GM18519 (cell line): ENCODE data around the gene C2orf76.

ENCODE experiments used
- ATAC-seq: cut with Tn5 transposase; IDR thresholded peaks from one replicate; pipeline ENCODE4 v1.9.1; 2021; ENCODE audit warnings: mild to moderate bottlenecking, moderate library complexity; ENCODE audit not compliant: unreplicated experiment, low FRiP score

C2orf76 gene

DNA sequence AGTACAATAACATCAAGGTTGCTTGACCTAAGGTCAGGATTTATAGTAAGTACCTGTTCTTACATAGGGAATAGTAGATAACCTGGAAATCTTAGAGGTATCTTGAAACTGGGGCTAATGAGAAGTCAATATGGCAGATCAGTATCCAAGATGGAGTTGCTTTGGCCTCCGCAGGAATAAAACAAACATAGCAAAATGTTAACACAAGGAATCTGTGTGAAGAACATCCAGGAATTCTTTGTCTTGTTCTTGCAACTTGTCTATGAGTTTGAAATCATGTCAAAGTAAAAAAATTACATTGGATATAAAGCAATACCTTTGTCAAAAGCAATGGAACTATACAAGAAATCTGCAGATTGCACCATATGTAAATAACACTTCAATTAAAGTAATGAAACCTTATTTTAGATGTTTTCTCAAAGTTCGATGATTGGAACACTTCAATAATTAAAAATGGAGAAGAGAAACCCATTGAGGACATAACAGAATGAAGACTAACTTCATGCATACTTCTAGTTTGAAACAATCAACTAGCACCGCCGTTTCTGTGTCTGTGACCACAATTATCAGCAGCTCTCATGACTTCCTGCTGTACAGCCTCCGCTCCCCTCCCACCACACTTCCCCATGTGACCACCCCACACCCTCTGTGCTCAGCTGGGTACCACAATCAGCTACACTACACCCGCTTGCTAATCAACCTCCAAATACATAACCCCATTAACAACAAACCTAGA is 27.6 kb downstream of the C2orf76 start:
- peak; percentile 98 for ATAC-seq

DNA sequence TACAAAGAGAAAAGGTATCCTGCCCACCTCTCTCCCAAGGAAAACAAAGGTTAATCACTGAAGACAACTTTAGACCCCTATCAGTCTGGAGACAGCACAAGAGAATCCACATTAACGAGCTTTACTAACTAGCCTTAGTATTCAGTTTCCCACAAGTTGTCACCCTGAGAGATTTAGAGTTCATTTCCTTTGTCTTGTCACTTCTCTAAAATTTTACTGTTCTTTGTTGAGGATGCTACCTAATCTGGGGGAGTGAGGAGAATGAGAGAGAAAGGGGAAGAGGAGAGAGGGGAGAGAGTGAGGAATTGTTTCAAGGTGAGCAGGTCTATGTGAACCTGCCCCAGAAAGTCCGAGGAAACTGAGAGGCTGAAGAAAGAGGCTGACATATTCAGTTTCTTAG is 28.4 kb downstream of the C2orf76 start:
- ATAC-seq = no peak

DNA sequence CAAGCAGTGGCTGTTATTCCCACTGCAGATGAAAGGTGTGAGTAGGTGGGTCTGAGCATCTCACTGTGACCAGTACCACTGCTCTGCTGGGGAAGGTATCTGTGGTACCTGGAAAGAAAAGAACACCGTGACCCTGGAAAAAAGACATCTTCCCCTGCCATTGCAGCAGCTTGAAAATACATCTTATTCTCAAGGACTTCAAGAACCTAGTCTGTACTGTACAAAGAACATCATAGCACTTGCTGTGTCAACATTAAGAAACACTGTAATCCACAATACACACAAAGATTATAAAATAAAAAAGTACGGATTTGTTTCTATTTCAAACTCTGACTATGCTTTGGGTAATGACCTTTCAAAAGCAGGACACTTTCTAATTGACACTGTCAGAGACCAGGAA is 28.9 kb downstream of the C2orf76 start:
- ATAC-seq = no peak

DNA sequence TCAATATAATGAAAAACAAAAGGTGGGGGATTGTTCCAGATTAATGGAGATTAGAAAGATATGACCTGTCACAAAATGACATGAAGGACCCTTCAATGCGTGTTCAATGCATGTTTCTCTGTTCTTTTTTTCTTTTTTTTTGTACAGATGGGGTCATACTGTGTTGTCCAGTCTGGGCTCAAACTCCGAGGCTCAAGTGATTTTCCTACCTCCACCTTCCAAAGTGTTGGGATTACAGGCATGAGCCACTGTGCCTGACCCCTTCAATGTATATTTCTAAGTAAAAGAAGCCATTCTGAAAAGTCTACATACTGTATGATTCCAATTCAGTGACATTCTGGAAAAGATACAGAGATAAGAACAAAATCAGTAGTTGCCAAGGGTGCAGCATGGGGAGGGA is 32.8 kb downstream of the C2orf76 start:
- no peak for ATAC-seq

DNA sequence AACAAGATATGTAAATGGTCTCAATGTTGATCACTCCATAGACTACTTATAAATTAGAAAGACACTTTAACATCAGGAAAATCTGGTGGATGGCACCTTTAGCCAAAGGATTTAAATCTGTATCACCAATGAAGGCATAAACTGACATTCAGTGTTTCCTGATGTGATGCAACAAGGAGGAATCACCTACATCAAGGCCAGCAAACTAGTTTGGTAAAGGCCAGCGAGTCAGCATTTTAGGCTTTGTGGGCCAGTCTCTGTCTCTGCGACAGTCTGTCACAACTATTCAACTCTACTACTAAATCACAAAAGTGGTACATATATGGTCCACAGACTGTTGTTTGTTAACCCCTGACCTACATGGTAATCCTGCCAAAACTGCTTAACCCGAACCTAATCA is 33.3 kb downstream of the C2orf76 start:
- ATAC-seq = no peak

DNA sequence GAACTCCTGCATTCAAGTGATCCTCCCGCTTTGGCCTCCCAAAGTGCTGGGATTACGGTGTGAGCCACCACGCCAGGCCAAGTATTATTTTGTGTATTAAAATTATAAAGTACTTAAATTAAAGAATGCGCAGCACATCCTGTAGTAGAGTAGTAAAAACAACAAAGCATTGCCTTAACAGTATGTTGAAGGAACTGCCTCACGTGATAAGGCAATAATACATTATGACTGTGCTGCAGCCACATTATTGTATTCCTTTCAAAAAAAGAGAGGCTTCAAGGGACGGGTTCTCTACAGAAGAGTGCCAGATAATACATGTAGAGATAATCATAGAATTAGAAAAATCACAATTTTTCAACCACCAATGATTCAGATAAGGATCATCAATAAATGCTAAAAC is 33.7 kb downstream of the C2orf76 start:
- ATAC-seq = no peak

DNA sequence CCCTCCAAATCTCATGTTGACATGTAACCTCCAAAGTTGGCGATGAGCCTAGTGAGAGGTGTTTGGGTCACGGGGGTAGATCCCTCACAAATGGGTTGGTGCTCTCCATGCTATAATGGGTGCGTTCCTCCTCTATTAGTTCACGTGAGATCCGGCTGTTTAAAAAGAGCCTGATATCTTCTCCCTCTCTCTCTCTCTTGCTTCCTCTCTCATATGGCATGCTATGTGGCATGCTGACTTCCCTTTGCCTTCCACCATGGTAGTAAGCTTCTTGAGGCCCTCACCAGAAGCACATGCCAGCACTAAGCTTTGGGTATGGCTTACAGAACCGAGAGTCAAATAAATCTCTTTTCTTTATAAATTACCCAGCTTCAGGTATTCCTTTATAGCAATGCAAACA is 39.2 kb downstream of the C2orf76 start:
- no peak for ATAC-seq

DNA sequence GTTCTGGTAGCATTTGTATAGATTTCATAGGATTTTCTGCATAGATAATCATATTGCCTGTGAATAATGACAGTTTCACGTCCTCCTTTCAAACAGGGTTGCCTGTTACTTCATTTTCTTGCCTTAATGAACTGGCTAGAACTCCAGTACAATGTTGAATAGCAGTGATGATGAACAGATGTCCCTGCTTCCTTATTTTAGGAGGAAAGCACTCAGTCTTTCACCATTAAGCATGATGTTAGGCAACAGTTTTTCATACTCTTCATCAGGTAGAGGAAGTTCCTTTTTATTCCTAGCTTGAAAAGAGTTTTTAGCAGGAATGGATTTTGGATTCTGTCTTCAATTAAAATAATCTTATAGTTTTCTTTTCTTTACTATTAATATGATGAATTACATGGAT is 39.7 kb downstream of the C2orf76 start:
- ATAC-seq = no peak

DNA sequence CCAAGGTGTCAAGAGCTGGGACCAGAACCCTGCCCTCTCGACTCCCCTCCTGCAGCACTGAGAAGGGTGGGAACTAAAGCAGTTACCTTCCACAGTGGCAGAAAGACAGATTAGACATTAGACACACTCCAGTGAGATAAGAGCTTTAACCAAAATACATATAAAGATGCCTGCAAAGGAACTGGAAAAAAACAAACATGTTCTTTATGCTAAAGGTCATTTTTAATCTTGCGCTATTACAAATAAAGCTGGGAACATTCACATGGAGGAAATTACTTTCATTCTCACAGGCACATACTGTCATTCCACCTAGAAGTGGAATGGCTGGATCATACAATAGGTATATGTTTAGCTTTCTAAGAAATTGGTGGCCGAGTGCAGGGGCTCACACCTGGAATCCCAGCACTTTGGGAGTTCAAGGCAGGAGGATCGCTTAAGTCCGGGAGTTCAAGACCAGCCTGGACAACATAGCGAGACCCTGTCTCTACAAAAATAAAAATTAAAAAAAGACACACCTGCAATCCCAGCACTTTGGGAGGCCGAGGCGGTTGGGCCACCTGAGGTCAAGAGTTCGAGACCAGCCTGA is 41.9 kb downstream of the C2orf76 start:
- ATAC-seq = no peak

DNA sequence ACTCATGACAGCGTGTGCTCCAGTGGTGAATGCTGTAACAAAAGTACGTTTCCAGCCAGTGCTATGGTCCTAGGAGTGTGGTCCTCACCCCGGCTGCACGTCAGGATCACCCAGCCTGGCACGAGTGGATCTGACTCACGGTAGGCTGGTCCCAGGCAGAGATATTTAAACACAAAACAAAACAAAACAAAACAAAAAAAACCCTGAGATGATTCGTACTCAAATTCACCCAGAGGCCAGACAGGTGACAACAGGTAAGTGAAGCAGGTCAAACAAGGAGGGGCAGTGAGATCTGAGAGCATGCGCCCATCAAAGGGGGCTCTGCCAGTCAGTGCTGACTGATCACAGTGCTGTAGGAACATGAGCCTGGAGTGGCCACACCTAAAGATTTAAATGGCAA is 43.2 kb downstream of the C2orf76 start:
- no peak for ATAC-seq

DNA sequence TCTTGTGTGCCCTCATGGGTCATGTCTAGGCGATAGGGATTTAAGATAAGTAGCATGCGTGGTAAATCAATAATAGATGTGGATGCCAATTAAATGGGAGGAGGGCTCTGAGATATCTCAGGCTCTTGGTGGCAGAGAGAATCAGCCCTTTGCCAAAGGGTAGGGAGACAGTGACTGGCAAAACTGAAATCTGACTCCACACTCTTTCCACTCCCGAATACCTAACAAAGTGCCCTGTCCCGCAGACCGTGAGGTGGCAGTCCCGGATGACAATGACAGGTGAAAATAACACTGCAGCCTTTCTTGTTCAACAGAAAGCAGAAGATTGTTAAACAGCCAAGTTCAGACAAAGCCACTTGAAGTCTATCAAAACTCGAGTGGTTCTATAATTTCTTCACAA is 47.0 kb downstream of the C2orf76 start:
- no peak for ATAC-seq

DNA sequence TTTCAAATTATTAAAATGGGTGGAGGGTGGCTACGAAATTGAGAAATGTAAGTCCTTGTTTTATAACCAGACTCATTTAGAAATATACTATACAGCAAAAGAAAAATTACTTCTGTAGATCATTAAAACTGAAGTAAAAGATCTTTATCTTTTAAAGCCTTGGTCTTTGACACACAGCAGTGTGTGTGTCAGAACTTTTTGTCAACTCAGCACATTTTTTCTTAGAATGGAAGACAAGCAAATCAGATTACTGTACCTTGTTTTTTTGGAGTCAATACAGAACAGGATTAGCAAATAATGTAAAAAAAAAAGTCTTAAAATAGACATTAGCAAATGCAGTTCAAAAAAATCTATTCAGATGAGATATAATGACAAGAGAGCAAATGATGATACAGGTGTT is 49.1 kb downstream of the C2orf76 start:
- no peak for ATAC-seq

DNA sequence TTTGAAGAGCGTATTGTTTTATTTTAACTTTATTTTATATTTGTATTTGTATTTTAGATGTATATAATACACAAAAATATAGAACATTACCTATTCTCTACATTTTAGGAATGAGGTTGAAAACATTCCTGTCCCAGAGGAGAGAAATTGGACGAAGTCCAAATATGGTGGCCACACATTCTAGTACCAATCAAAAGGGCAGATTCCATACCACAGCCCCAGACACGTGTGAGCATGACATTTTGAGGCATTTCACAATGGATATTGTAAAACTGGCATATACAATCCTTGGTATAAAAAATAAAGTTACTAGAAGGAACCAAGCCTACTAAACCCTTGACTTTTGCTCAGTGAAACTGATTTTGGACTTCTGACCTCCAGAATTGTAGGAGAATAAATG is 50.6 kb downstream of the C2orf76 start:
- no peak for ATAC-seq

DNA sequence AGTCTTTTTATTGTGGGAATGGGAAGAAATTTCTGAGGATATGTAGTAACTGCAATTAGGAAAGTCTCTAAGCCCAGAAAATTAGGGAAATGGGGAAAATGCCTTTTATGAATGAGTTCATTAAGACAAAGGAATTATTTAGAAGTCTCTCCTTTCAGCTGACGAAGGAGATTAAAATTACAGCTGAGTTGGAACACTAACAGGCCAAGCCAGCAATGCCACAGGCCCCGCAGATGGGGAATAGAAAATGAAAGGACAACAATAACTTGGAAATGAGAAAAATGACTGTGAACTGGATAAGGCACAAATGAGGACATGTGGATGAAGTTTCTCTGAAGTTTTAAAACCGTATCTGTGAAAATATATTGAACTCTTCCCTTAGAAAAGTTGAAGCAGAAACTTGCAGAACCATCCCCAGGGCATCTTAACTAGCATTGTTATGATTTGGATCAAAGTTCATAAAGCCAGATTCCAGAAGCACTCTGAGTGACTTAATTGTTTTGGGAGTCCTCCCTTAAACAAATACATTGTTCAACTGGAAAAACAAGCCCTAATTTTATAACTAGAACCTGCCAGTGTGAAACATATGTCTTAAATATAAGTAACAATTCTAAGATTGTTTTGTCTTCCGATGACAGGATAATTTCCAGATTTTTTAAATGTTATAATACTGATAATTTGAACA is 51.3 kb downstream of the C2orf76 start:
- no peak for ATAC-seq

DNA sequence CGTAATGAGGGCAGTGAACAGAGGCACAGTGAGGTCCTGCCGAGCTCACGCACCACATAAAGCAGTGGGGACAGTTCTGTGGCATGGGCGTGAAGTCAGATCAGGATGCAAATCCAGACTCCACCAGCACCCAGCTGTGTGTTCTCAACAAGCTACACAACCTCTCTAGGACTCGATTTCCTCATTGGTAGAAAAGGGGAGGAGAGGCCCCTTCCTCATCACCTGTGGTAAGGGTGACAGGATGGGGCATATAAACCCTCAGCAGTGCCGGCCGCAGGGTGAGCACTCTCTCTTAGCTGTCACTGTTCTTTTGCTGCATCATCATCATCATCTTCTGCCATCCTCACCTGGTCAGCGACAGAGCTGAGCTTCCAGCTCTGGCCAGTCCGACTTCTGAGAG is 54.8 kb downstream of the C2orf76 start:
- no peak for ATAC-seq

DNA sequence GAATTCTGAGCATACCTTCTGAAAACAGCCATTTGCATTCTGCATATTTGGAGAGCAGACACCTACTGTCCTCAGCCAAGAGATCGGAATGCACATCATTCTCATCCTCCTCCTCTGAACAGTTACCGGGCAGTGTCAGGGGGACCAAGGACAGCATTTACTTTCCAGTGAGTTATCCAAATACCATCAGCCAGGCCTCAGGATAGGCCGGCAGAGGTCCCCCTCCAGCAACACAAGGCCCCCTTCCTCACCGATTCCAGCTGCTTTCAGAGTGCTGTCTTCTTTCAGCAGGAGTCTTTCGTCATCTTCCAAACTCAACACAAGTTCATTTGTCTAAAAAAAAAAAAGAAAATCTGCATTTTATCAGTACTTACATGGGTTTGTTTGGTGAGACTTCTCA is 55.3 kb downstream of the C2orf76 start:
- ATAC-seq = peak; percentile 24

DNA sequence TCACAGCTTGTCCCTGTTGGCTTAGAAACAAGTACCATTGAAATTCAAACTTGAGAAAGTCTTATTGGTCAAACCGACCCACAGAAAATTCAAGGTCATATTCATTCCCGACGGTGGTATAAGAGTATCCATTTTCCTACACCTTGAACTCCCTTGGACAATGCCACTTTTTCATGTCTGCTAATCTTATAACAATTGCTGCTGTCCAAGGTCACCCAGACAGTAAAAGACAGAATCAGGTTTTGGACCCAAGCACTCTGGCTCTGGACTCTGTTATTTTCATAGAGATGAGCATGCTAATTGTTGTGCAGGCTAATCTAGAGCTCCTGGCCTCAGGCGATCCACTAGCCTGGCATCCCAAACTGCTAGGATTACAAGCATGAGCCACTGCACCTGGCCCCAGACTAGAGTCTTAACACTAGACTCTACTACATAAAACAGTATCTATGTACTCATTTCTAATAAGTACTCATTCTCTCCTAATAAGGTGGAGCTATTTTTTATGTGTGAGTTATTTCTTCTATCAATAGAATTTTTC is 57.8 kb downstream of the C2orf76 start:
- ATAC-seq = no peak

DNA sequence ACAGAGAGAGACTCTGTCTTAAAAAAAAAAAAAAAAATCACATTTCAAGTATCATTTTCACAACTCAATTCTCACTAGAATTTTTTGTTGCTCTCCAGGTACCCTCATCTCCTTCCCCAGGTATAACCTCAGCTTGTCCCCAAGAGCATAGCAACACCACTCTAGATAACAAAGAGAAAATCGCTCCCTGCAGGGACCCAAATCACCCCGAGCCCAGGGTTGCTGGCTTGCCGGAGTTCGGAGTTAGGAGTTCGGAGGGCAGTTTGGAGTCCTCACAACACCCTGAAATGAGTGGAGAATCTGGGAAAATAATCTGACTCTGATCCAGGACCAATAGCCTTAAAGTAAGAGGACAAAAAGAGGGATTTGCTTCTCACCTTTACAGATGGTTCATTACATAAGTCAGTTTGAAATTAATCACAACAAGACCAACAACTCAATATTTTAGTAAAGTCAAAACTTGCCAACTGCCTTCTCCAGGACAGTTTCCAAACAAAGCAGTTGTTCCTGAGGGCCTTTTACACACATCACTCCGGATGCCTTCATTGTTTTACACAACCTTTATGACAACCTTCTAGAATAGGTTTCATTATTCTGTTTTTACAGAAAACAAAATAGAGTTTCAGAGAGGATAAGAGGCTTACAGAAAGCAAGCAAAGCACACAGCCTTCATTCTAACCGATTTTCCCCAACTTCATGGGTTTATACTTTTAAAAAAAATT is 59.1 kb downstream of the C2orf76 start:
- ATAC-seq = no peak

DNA sequence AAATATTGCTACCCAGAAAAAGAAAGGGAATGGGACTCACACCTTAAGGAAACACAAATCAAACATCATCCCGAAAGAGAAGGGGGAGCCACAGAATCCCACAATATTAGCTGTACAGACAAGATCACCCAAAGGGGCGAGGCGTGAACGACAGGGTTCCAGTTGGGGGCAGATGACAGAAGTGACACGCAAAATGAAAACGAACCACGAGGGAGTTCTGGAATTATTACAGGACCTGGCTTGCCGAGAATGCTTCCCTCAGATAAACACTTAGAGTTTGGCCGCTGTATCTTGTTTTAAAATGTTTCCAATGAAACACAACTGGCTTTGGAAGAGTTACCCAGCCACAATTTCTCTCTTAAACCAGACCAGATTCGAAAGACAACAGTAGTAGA is 60.4 kb downstream of the C2orf76 start:
- no peak for ATAC-seq

DNA sequence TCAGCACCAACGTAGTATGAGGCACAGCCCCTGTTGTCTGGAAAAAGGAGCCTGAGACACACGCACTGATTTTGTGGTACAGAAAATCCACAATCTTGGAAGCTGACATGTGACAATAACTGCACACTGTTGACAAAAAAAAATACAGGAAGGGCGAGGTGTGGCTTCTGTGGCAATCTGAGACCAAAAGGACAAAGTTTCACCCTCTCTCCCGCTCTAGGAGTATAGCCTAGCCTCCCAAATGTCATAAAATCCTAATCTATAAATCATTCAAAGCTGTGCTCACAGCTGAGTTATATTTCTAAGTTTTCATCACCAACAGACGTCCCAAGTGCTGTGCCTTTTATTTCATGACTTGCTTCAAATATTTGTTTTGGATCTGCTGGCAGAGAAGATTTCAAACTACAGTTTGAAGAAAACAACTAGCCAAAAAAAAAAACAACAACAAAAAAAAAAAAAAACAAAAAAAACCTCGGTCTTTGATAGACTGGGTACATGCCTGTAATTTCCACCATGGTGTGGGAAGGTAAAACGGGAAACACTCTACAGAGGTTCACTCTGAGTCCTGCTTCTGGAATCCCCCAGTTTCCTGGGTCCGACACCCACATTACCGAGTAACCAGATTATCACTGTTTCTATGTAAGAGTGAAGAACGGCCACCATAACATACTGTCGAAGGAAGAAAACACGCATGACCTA is 61.0 kb downstream of the C2orf76 start:
- no peak for ATAC-seq

DNA sequence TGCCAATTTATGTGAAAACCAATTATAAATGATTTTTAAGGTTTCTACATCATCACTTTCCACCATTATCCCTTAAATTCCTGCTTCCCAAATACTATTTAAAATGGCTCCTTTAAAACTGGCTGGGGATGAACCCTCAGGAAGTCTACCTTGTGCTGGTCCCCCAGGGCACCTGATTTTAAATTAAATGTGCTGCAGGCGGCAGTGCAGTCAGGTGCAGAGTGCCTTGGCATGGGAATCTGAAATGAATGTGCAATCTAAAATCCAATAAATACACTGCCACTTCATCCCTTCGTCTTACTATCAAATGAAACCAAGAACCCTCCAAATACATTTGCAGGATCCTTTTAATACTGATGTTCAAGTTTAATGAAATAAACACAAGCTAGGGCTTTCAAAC is 61.8 kb downstream of the C2orf76 start:
- ATAC-seq = no peak
